ENCODE data around the gene RAB20. TPM values are rescaled to one million over a fixed set of nuclear protein-coding genes. Genes with fewer than 3 reads are reported as not detected.

The RAB20 gene
- total and polyA plus RNA-seq, 2 of the 8 experiments (the other 6 are each of a cell fraction or from before 2014, with no cell fraction given), result 14.8 to 27.9 TPM

- no peak for TF ChIP-seq GABPA (IDR thresholded peaks at IDR 0.05; ENCODE audit: borderline replicate concordance, insufficient read depth, low read length)
Observed at GRCh38 chr13:110549795-110550160, 11.7 kb downstream of the RAB20 start (continued).
